ENCODE measurements around the gene MYO9A.

DNA sequence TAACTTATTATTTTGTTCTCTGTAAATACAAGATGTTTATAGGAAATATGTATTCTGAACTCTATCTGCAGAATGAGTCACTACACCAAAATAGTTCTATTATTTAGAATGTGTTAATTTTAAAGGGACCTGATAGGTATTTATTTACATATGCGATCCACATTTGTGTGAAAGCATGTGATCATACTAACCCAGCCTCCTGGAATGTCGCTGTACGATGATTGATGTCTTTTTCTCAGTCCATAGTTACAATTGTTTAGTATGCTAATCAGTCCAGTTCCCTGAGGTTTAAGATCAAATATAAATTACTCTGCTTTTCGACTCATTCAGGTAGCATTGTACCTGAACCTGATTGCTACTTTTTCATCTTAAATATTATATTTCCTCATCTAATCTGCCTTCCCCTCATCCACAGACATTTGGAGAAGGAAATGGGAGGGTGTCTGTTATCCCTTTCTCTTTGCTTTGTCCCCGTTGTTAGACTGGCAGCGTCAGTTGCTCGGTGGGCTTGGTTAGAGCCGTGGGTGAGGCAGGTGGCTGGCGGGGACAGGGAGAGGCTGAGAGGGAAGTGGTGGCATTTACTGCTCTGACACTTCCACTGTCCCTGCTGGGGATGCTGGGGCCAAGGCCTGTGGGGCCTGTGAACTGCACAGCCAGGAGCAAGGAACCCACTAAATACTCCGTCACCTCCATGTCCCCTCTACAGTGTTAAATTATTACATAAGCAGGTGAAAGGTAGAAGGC is 335.4 kb downstream of the MYO9A start:
- TF ChIP-seq, protein P1, sequence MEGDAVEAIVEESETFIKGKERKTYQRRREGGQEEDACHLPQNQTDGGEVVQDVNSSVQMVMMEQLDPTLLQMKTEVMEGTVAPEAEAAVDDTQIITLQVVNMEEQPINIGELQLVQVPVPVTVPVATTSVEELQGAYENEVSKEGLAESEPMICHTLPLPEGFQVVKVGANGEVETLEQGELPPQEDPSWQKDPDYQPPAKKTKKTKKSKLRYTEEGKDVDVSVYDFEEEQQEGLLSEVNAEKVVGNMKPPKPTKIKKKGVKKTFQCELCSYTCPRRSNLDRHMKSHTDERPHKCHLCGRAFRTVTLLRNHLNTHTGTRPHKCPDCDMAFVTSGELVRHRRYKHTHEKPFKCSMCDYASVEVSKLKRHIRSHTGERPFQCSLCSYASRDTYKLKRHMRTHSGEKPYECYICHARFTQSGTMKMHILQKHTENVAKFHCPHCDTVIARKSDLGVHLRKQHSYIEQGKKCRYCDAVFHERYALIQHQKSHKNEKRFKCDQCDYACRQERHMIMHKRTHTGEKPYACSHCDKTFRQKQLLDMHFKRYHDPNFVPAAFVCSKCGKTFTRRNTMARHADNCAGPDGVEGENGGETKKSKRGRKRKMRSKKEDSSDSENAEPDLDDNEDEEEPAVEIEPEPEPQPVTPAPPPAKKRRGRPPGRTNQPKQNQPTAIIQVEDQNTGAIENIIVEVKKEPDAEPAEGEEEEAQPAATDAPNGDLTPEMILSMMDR (IDR thresholded peaks at IDR 0.05): no peak
- TF ChIP-seq POLR2A (IDR thresholded peaks at IDR 0.05): no peak

Data from heart left ventricle (tissue), 13 donors.